GM12878 (cell line): ENCODE data around the gene SPATS2L. TPM values are rescaled to one million over a fixed set of nuclear protein-coding genes. Genes with fewer than 3 reads are reported as not detected.

Experiments
- ATAC-seq: fragments of 200-7000 bp; cut with Tn5 transposase; 3 replicates; pipeline ENCODE4 v1.9.1; 2020; ENCODE audit warnings: mild to moderate bottlenecking, moderate library complexity
- BruUV-seq: library from RNA; stranded (reverse); fragments of 400-500 nt; replicated peaks from 2 replicates; lab custom pipeline; 2021; lab: Mats Ljungman, UMichigan
- CTCF ChIA-PET: fragments of 300-600 bp; sonication (Branson Sonifier 250); formaldehyde crosslinking; extraction: SDS; loops from one replicate; lab custom pipeline; 2021; ENCODE audit warnings: inconsistent platforms; lab: Yijun Ruan, JAX
- POLR2A ChIA-PET: fragments of 350-600 bp; formaldehyde crosslinking; extraction: SDS; loops from one replicate; lab custom pipeline; 2021; ENCODE audit warnings: inconsistent platforms; lab: Charles Lee
- RAD21 ChIA-PET: fragments of 300-600 bp; sonication (Branson Sonifier 250); formaldehyde crosslinking; loops from one replicate; lab custom pipeline; 2023; ENCODE audit warnings: antibody characterized with exemption; ENCODE audit not compliant: unreplicated experiment; lab: Charles Lee
- SMC1A ChIA-PET: fragments of 300-600 bp; sonication (Branson Sonifier 250); formaldehyde crosslinking; loops from one replicate; lab custom pipeline; 2023; ENCODE audit not compliant: unreplicated experiment, uncharacterized antibody; lab: Charles Lee
- DNase-seq: peaks from one replicate; pipeline ENCODE4 v3.0.0-alpha.2; 2011; ENCODE audit warnings: low read depth, low spot score
- FAIRE-seq: peaks from 3 replicates; lab custom pipeline; 2011; peaks lifted over from hg19 to GRCh38; lab: Jason Lieb, UNC
- H2AFZ ChIP-seq: 2 replicates; pipeline ENCODE4 v1.6.0; 2011; ENCODE audit warnings: low read depth, low read length, control low read depth; ENCODE audit not compliant: control insufficient read depth
- H3K27ac ChIP-seq: 2 replicates; pipeline ENCODE4 v1.5.1; 2011; ENCODE audit warnings: control low read depth; ENCODE audit not compliant: control insufficient read depth, insufficient read depth
- H3K27me3 ChIP-seq, 2 experiments: replicated peaks in 1 of 2; 2 replicates each; pipeline versions ENCODE4 v1.6.0 to v1.6.1; 2011; ENCODE audit warnings: low read length in 1 of 2; ENCODE audit not compliant: control insufficient read depth in 2 of 2, insufficient read depth in 2 of 2
- H3K36me3 ChIP-seq, 2 experiments: 2 replicates each; pipeline ENCODE4 v1.5.1; 2011; ENCODE audit warnings: low read length in 1 of 2; ENCODE audit not compliant: control insufficient read depth in 2 of 2, insufficient read depth in 2 of 2
- H3K4me1 ChIP-seq: 2 replicates; pipeline ENCODE4 v1.6.1; 2011; ENCODE audit warnings: mild to moderate bottlenecking, low read length, moderate library complexity, mixed read lengths; ENCODE audit not compliant: control insufficient read depth, insufficient read depth
- H3K4me2 ChIP-seq: 2 replicates; pipeline ENCODE4 v1.6.0; 2011; ENCODE audit warnings: control low read depth; ENCODE audit not compliant: control insufficient read depth, insufficient read depth
- H3K4me3 ChIP-seq: fragments of 200-600 bp; sonication (generic); 2 replicates; pipeline ENCODE4 v1.5.1; 2016
- H3K79me2 ChIP-seq: 2 replicates; pipeline ENCODE4 v1.6.0; 2011; ENCODE audit warnings: low read length; ENCODE audit not compliant: control insufficient read depth, insufficient read depth
- H3K9ac ChIP-seq: 2 replicates; pipeline ENCODE4 v1.8.0; 2011; ENCODE audit warnings: low read length, control low read depth, mixed read lengths; ENCODE audit not compliant: control insufficient read depth, insufficient read depth
- H3K9me3 ChIP-seq: replicated peaks from 3 replicates; pipeline ENCODE4 v1.5.1; 2011; ENCODE audit warnings: mild to moderate bottlenecking, low read length; ENCODE audit not compliant: control insufficient read depth, insufficient read depth
- H4K20me1 ChIP-seq: 2 replicates; pipeline ENCODE4 v1.6.0; 2011; ENCODE audit not compliant: control insufficient read depth, insufficient read depth
- BCLAF1 ChIP-seq: fragments of 450-650 bp; IDR thresholded peaks from 2 replicates; pipeline ENCODE4 v1.6.1; 2017; ENCODE audit warnings: antibody characterized with exemption, mild to moderate bottlenecking, moderate library complexity
- CTCF ChIP-seq, 3 experiments: IDR thresholded peaks in 2 of 3; conservative IDR thresholded peaks in 1 of 3; 2 replicates each; pipeline ENCODE4 v1.5.1; 2011; ENCODE audit warnings: low read depth in 3 of 3, low read length in 3 of 3, mild to moderate bottlenecking in 3 of 3, control low read depth in 2 of 3, moderate library complexity in 2 of 3, inconsistent platforms in 1 of 3, mixed read lengths in 1 of 3; ENCODE audit not compliant: control insufficient read depth in 2 of 3, insufficient read depth in 1 of 3; ENCODE audit errors: extremely low read depth in 1 of 3
- JUNB ChIP-seq: IDR thresholded peaks from 2 replicates; pipeline ENCODE4 v1.6.1; 2016; ENCODE audit warnings: antibody characterized with exemption, mild to moderate bottlenecking
- JUND ChIP-seq: IDR thresholded peaks from 2 replicates; pipeline ENCODE4 v1.6.1; 2012; ENCODE audit warnings: low read depth, mild to moderate bottlenecking, low read length, improper control_type of control experiment, moderate library complexity
- MLLT1 ChIP-seq: fragments of 450-650 bp; IDR thresholded peaks from 2 replicates; pipeline ENCODE4 v1.6.1; 2016; ENCODE audit warnings: mild to moderate bottlenecking
- MYC ChIP-seq: IDR thresholded peaks from 2 replicates; pipeline ENCODE4 v1.6.1; 2011; ENCODE audit warnings: mild to moderate bottlenecking, low read length, moderate library complexity, inconsistent platforms; ENCODE audit not compliant: insufficient read depth, insufficient replicate concordance, insufficient read length, severe bottlenecking
- RAD51 ChIP-seq: fragments of 450-650 bp; IDR thresholded peaks from 2 replicates; pipeline ENCODE4 v1.6.1; 2016; ENCODE audit warnings: moderate library complexity, mild to moderate bottlenecking, inconsistent platforms
- SUPT20H ChIP-seq: IDR thresholded peaks from 2 replicates; pipeline ENCODE4 v1.6.1; 2011; ENCODE audit warnings: low read depth, mild to moderate bottlenecking, low read length, moderate library complexity, borderline replicate concordance; ENCODE audit not compliant: control insufficient read depth
- TARDBP ChIP-seq: IDR thresholded peaks from 2 replicates; pipeline ENCODE4 v1.6.1; 2016; ENCODE audit warnings: borderline replicate concordance
- ZBTB11 ChIP-seq: fragments of 450-650 bp; formaldehyde crosslinking; IDR thresholded peaks from 2 replicates; pipeline ENCODE4 v1.5.0; 2022; ENCODE audit warnings: mild to moderate bottlenecking, missing genetic modification characterization
- ZNF217 ChIP-seq: fragments of 450-650 bp; IDR thresholded peaks from 2 replicates; pipeline ENCODE4 v1.6.1; 2017; ENCODE audit warnings: antibody characterized with exemption, mild to moderate bottlenecking
- ZNF622 ChIP-seq: fragments of 450-650 bp; IDR thresholded peaks from 2 replicates; pipeline ENCODE4 v1.6.1; 2017; ENCODE audit warnings: mild to moderate bottlenecking, inconsistent platforms
- WGBS: methylation state at CpG from one replicate; pipeline ENCODE4 v1.1.6; 2016; ENCODE audit warnings: low lambda C conversion rate; ENCODE audit not compliant: insufficient replicate concordance, insufficient coverage; ENCODE audit errors: missing lambda C conversion rate; 5-methylcytosine and 5-hydroxymethylcytosine counted together
- in situ Hi-C: fragments of 300-500 bp; cut with MboI; formaldehyde crosslinking; loops from 9 replicates; pipeline ENCODE4 v1.14.3; 2018; ENCODE audit warnings: mixed read lengths
- intact Hi-C: fragments of 100-400 bp; cut with micrococcal nuclease; formaldehyde crosslinking; loops from one replicate; pipeline ENCODE4 v1.14.2; 2022; ENCODE audit not compliant: unreplicated experiment
- polyA plus RNA-seq, 11 experiments: library from polyadenylated mRNA; depleted of rRNA in 4 of 11; unstranded in 6 of 11; stranded (reverse) in 5 of 11; fragments of >200 nt; fragmentation: Nextera tagmentation in 4 of 11; fragmentation: Illumina TruSeq in 1 of 11; extraction: Ambion mirVana in 4 of 11; extraction: Trizol in 1 of 11; gene quantifications; 1 replicate in 1 of 11; 2 replicates in 10 of 11; pipeline versions ENCODE4 v1.2.1 to v1.2.3, GENCODE V29; 2011 to 2016; ENCODE audit warnings: inconsistent platforms in 2 of 11, missing spikeins in 2 of 11, low read depth in 1 of 11
- total RNA-seq, 4 experiments: library from RNA; depleted of rRNA in 3 of 4; stranded (reverse); fragments of >200 nt in 3 of 4; fragmentation: Illumina TruSeq in 1 of 4; extraction: Trizol in 1 of 4; gene quantifications; 2 replicates each; pipeline versions ENCODE4 v1.2.1 to v1.2.3, GENCODE V29; 2013 to 2021

SPATS2L gene
- total and polyA plus RNA-seq, 10 of the 15 experiments (the other 5 are each of a cell fraction or from before 2014, with no cell fraction given), result 5.2 to 30.0 (median 20.1) TPM

GRCh38 chr2:200335657-200336056, 29.2 kb downstream of the SPATS2L start:
- Histone ChIP-seq H3K9ac (no peak overlapping the region), H3K4me2 (no peak overlapping the region), H3K36me3 (no peaks in the 10 kb centered on the region), H3K79me2 (no peaks in the 10 kb centered on the region), H3K27me3 (no peaks in the 10 kb centered on the region), H3K9me3 (no peaks in the 10 kb centered on the region), H3K4me1 (peaks cover 1% of the 10 kb centered on the region; the same call in 1 of the 2 replicates), H2AFZ (no peak overlapping the region), H3K4me3 (no peak overlapping the region), H4K20me1 (no peaks in the 10 kb centered on the region), H3K27ac (no peak overlapping the region)
- no TSS peak for BruUV-seq
- ChIA-PET SMC1A (no interaction called here), POLR2A (no interaction called here), CTCF (no interaction called here), RAD21 (no interaction called here)
- ATAC-seq (no peak), DNase-seq (no peak), FAIRE-seq (no peak)
- in situ Hi-C loops (no loop called here), intact Hi-C loops (no loop called here)
- 69% methylated on average over 2 of the region's 2 CpGs for WGBS
- no peak for TF ChIP-seq JUNB
- no peak for TF ChIP-seq BCLAF1
- TF ChIP-seq CTCF (IDR thresholded peaks at IDR 0.05 in 2 of 3, conservative IDR thresholded peaks at IDR 0.05 in 1 of 3; ENCODE audit: control insufficient read depth in 2 of 3, extremely low read depth in 1 of 3, insufficient read depth in 1 of 3, low read depth in 3 of 3, low read length in 3 of 3), result no peak
- TF ChIP-seq JUND, result no peak
- TF ChIP-seq SUPT20H, result no peak
- no peak for TF ChIP-seq ZNF217
- TF ChIP-seq TARDBP, result no peak
- TF ChIP-seq ZNF622, result no peak
- TF ChIP-seq ZBTB11 (CRISPR knock-in tag), result no peak
- TF ChIP-seq MYC, result no peak
- TF ChIP-seq RAD51, result no peak
- no peak for TF ChIP-seq MLLT1
